BLaER1 (cell line): Measurements from ENCODE around the gene SLC47A2.

Source experiments
- H3K27ac ChIP-seq: shearing (Covaris generic); formaldehyde crosslinking; 2 replicates; pipeline ENCODE4 v1.8.1; 2022
- H3K27me3 ChIP-seq: shearing (Covaris generic); formaldehyde crosslinking; 2 replicates; pipeline ENCODE4 v1.8.1; 2022
- H3K36me3 ChIP-seq: shearing (Covaris generic); formaldehyde crosslinking; 2 replicates; pipeline ENCODE4 v1.8.1; 2022
- H3K4me1 ChIP-seq: shearing (Covaris generic); formaldehyde crosslinking; 2 replicates; pipeline ENCODE4 v1.8.1; 2022
- H3K4me2 ChIP-seq: shearing (Covaris generic); formaldehyde crosslinking; 2 replicates; pipeline ENCODE4 v1.8.1; 2022
- H3K4me3 ChIP-seq: shearing (Covaris generic); formaldehyde crosslinking; 2 replicates; pipeline ENCODE4 v1.8.1; 2022
- H3K9ac ChIP-seq: shearing (Covaris generic); formaldehyde crosslinking; 2 replicates; pipeline ENCODE4 v1.8.1; 2022
- H3K9me3 ChIP-seq: shearing (Covaris generic); formaldehyde crosslinking; 2 replicates; pipeline ENCODE4 v1.8.1; 2022
- H4K20me1 ChIP-seq: shearing (Covaris generic); formaldehyde crosslinking; 2 replicates; pipeline ENCODE4 v1.8.1; 2022
- Cebpa-rat ChIP-seq: shearing (Covaris generic); IDR thresholded peaks from 2 replicates; pipeline ENCODE4 v1.8.1; 2022

The SLC47A2 gene

DNA sequence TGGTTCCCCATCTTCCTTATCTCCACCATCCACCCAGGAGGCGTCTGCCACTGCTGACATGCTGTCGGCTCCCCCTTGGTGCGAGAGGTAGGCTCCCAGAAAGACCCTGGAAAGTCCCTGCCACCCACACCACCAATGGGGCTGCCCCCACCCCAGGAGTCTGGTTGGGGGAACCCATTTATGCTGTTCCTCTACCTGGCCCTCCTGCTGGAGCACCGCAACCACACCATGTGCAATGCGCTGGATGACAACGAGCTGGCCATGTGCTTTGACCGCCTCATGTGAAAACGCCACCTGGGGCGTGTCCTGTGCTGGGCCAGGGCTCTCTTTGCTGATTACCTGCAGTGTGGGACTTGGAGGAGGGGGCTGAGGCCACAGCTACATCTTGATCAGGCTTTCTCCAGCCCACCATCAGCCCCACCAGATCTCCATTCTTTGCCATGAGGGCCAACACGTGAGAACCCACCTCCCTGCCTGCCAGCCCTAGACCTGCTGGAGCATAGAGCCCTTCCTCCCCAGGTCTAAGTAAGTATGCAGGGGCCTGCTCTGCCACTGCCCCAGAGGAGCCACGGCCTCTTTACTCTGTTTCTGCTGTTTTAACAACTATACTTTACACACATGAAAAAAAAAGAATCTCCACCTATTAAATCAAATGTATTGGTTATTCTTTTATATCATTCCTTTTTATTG is 39.6 kb upstream of the SLC47A2 start:
- Histone ChIP-seq H3K9me3 (no peaks in the 10 kb centered on the region), H3K27ac (no peak overlapping the region), H3K4me1 (no peaks in the 10 kb centered on the region), H3K4me2 (no peak overlapping the region), H3K9ac (no peak overlapping the region), H3K4me3 (no peak overlapping the region), H3K36me3 (no peaks in the 10 kb centered on the region), H4K20me1 (no peaks in the 10 kb centered on the region), H3K27me3 (no peaks in the 10 kb centered on the region)
- no peak for TF ChIP-seq Cebpa-rat

DNA sequence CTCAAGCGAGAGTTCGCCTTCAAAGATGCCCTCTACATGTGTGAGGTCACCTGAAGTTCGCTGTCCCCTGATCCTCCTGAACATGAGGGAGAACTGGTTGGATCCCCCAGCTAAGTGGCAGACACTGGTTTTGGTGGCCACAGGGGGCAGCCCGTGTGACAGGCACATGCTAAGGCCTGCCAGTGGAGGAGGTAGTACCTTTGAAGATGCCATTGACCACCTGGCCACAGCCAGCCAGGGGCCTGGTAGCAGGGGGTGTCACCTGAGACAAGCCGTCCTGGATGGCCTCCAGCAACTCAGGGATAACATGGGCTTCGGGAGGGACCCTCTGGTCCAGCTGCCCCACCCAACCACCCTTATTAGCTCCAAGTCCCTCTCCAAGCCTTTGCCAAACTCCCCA is 39.0 kb upstream of the SLC47A2 start:
- Histone ChIP-seq H4K20me1 (no peaks in the 10 kb centered on the region), H3K36me3 (no peaks in the 10 kb centered on the region), H3K4me3 (no peak overlapping the region), H3K27me3 (no peaks in the 10 kb centered on the region), H3K9me3 (no peaks in the 10 kb centered on the region), H3K9ac (no peak overlapping the region), H3K4me1 (no peaks in the 10 kb centered on the region), H3K4me2 (no peak overlapping the region), H3K27ac (no peak overlapping the region)
- TF ChIP-seq Cebpa-rat = no peak

DNA sequence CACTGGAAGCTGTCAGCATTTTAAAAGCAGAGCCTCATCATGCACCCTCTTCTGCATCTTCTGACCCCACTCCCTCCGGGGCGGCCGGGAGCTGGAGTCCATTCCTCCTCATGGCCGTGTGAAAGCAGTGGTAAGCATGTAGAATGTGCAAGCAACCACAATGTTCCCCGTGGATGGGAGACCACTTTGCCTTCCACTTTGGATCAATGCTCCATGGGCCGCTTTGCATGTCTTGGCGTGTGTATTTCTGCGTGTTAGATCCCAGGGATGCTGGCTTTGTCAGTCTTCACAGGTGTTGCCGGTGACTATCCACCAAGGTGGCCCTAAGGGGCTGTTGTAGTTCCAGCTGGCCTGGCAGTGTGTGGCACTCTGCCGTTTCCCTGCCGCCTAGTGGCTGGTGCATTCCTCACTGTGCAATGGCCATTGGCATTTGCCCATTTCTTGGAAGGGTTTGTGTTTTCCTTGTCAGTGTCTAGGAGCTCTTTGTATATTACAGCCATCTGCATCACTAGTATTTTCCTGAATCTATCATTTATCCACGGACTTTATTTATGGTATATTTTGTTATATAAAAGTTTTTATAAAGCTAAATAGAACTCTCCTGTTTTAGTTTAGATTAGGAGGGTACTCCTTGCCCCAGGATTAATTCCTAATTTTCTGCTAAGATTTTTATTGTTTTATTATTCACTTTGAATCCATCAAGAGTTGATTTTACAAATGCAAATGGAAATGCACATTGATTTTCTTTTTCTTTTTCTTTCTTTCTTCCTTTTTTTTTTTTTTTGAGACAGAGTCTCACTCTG is 37.5 kb upstream of the SLC47A2 start:
- no peak overlapping the region for H3K4me2 ChIP-seq
- H3K36me3 ChIP-seq = no peaks in the 10 kb centered on the region
- no peaks in the 10 kb centered on the region for H4K20me1 ChIP-seq
- H3K4me1 ChIP-seq = no peaks in the 10 kb centered on the region
- no peak overlapping the region for H3K9ac ChIP-seq
- H3K27ac ChIP-seq = no peak overlapping the region
- no peaks in the 10 kb centered on the region for H3K9me3 ChIP-seq
- TF ChIP-seq Cebpa-rat = no peak
- H3K4me3 ChIP-seq = no peak overlapping the region
- no peaks in the 10 kb centered on the region for H3K27me3 ChIP-seq

DNA sequence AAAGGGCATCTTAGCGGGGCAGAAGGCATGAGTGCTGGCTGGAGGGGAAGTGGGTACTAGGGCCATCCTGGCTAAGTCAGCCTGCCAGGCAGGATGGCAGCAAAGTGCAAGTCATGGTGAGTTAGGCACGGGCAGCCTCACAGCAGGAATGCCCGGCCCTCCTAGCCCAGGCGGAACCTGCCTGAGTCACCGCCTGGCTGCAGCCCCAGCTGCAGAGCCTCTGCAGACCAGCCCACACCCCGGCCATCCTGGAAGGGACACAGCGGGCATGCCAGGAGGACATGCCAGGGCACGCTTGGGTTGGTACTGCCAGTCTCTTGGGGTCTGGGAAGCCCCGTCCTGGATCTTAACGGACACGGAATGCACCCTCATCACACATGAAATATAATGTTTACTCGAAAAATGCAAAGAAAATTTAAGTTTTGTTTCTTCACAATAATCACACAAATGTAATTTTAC is 36.7 kb upstream of the SLC47A2 start:
- Histone ChIP-seq H3K4me3 (no peak overlapping the region), H3K27me3 (no peaks in the 10 kb centered on the region), H3K27ac (no peak overlapping the region), H3K36me3 (no peaks in the 10 kb centered on the region), H3K9ac (no peak overlapping the region), H3K4me1 (no peaks in the 10 kb centered on the region), H3K4me2 (no peak overlapping the region), H3K9me3 (no peaks in the 10 kb centered on the region), H4K20me1 (no peaks in the 10 kb centered on the region)
- no peak for TF ChIP-seq Cebpa-rat

DNA sequence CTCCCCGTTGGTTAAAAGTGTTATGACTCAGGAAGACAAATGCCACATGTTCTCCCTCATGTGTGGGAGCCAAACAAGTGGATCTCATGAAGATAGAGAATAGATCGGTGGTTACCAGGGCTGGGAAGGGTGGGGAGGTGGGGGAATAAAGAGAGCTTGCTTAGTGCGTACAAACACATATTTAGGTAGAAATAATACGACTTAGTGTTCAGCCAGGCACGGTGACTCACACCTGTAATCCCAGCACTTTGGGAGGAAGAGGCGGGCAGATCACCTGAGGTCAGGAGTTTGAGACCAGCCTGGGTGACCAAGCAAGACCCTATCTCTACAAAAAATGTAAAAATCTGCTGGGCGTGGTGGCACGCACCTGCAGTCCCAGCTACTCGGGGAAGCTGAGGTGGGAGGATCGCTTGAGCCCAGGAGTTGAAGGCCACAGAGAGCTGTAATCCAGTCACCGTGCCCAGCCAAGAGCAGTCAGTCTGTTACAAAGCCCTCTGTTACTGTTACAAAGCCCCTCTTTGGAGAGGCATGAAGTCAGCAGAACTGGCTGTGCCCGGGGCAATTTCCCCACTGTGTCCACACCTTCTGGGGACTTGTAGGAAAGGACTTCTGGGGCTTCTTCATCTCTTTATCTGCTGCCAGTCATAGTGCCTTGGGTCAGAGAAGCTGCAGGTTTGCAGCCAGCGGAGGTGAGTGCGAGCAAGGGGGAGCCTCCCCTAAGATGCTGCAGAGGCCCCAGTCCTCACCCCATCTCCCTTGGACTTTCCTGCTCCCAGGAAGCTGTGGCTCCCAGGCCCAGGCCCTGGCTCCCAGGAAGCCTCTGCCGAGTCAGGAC is 36.0 kb upstream of the SLC47A2 start:
- no peak overlapping the region for H3K9ac ChIP-seq
- H3K4me3 ChIP-seq = no peak overlapping the region
- H3K27me3 ChIP-seq = no peaks in the 10 kb centered on the region
- TF ChIP-seq Cebpa-rat = no peak
- no peak overlapping the region for H3K4me2 ChIP-seq
- H4K20me1 ChIP-seq = no peaks in the 10 kb centered on the region
- no peaks in the 10 kb centered on the region for H3K4me1 ChIP-seq
- no peaks in the 10 kb centered on the region for H3K36me3 ChIP-seq
- H3K9me3 ChIP-seq = no peaks in the 10 kb centered on the region
- H3K27ac ChIP-seq = no peak overlapping the region

DNA sequence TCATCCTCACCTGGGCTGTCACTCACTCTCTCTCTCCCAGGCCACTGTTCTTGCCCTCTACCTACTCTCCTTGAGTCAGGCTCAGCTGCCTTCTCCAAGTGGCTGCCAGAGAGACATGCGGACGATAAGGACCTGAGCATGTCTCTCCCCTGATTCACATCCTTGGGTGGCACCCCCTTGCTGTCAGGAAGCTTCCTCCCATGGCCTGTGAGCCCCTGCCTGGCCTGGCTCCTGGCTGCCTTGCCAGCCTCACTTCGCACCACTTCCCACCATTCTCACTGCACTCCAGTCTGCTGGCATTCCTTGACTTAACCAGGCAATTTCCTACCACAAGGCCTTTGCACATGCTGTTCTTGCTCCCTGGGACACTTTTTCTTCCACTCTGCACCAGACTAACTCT is 34.5 kb upstream of the SLC47A2 start:
- no peaks in the 10 kb centered on the region for H3K36me3 ChIP-seq
- H3K4me1 ChIP-seq = no peaks in the 10 kb centered on the region
- no peak overlapping the region for H3K4me2 ChIP-seq
- H3K9me3 ChIP-seq = no peaks in the 10 kb centered on the region
- H3K9ac ChIP-seq = no peak overlapping the region
- H3K27me3 ChIP-seq = no peaks in the 10 kb centered on the region
- H3K27ac ChIP-seq = no peak overlapping the region
- no peak for TF ChIP-seq Cebpa-rat
- no peak overlapping the region for H3K4me3 ChIP-seq
- H4K20me1 ChIP-seq = no peaks in the 10 kb centered on the region

DNA sequence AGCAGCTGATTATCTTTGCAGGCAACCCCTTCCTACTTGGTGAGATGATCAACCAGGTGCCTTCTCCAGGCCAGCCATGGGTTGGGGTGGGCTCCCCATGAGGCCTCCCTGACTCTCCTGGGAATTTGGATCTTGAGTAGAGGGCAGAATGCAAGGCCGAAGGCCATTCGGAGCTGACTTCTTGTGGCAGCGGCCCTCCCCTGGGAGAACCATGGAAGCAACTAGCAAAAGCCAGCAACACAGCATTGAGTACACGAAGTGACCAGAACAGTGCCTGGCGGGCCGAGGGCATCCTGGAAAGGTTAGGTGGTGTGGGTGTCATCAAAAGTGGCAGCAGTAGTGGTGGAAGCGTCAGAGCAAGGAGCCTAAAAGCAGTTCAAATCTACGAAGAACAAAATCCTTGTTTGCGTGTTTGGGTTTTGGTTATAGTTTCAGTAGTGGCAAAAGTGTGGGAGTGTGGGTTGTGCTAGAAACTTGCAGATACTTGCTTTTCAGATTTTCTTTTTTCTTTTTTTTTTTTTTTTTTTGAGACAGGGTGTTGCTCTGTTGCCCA is 33.7 kb upstream of the SLC47A2 start:
- H3K4me2 ChIP-seq = no peak overlapping the region
- H3K27ac ChIP-seq = no peak overlapping the region
- no peaks in the 10 kb centered on the region for H3K9me3 ChIP-seq
- peaks cover 3% of the 10 kb centered on the region; the same call in 1 of the 2 replicates for H3K4me1 ChIP-seq
- H3K4me3 ChIP-seq = no peak overlapping the region
- TF ChIP-seq Cebpa-rat = no peak
- H3K9ac ChIP-seq = no peak overlapping the region
- no peaks in the 10 kb centered on the region for H3K27me3 ChIP-seq
- no peaks in the 10 kb centered on the region for H3K36me3 ChIP-seq
- no peaks in the 10 kb centered on the region for H4K20me1 ChIP-seq

DNA sequence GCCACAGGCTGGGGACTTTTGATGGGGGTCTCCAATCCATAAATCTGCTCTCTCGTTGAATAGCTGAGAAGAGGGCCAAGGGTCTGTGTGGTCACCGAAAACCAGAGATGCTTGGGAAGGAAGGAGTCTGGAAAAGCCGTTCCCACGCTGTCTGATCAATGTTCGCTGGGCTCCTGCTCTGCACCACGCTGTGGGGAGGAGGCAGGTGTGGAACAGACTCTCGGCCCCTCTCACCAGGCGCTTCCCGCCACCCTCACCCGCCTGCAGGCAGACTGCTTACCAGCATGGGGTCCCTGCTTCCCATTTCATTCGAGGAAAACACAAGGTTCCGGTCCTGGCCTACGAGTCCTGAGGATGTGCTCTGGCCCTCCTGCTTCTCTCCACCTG is 32.4 kb upstream of the SLC47A2 start:
- Histone ChIP-seq H3K27me3 (no peaks in the 10 kb centered on the region), H3K4me1 (peaks cover 10% of the 10 kb centered on the region; the same call in 1 of the 2 replicates), H3K9me3 (no peaks in the 10 kb centered on the region), H3K4me2 (no peak overlapping the region), H3K9ac (no peak overlapping the region), H3K4me3 (no peak overlapping the region), H3K36me3 (no peaks in the 10 kb centered on the region), H3K27ac (no peak overlapping the region), H4K20me1 (no peaks in the 10 kb centered on the region)
- TF ChIP-seq Cebpa-rat = no peak
